Measurements from ENCODE around the gene STAMBPL1. TPM values are rescaled to one million over a fixed set of nuclear protein-coding genes. Genes with fewer than 3 reads are reported as not detected.

Gene STAMBPL1
- total RNA-seq, 1 donor from 2014 or later = 2.6 TPM

DNA sequence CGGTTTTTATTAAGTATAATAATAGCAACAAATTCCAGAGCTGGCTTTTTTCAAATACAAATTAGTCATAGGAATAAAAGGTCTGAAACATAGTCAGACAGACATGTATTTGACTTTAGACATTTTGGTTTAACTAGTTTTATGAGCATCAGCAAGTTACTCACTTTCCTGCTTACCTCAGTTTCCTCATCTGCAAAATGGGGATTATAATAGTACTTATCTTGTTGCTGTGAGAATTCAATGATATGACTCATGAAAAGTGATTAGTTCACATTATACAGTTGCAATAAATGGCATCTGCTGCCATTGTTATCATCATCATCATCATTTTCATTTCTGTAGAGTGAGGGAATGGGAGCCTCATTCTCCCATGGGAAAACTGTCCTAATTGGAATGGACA, 39.0 kb downstream of the STAMBPL1 start:
- DNase-seq (ENCODE audit: low read depth) = no peak
- TF ChIP-seq, protein P1, sequence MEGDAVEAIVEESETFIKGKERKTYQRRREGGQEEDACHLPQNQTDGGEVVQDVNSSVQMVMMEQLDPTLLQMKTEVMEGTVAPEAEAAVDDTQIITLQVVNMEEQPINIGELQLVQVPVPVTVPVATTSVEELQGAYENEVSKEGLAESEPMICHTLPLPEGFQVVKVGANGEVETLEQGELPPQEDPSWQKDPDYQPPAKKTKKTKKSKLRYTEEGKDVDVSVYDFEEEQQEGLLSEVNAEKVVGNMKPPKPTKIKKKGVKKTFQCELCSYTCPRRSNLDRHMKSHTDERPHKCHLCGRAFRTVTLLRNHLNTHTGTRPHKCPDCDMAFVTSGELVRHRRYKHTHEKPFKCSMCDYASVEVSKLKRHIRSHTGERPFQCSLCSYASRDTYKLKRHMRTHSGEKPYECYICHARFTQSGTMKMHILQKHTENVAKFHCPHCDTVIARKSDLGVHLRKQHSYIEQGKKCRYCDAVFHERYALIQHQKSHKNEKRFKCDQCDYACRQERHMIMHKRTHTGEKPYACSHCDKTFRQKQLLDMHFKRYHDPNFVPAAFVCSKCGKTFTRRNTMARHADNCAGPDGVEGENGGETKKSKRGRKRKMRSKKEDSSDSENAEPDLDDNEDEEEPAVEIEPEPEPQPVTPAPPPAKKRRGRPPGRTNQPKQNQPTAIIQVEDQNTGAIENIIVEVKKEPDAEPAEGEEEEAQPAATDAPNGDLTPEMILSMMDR (IDR thresholded peaks at IDR 0.05; ENCODE audit: insufficient read depth, low read length, severe bottlenecking) = no peak
- H3K36me3 ChIP-seq (ENCODE audit: control insufficient read depth, insufficient read depth, low read length) = no peaks in the 10 kb centered on the region
- H3K27me3 ChIP-seq (ENCODE audit: control insufficient read depth, insufficient read depth, low read length) = no peaks in the 10 kb centered on the region
- no peak overlapping the region for H3K4me3 ChIP-seq (ENCODE audit: low read depth, low read length)
- no peak for FAIRE-seq

DNA sequence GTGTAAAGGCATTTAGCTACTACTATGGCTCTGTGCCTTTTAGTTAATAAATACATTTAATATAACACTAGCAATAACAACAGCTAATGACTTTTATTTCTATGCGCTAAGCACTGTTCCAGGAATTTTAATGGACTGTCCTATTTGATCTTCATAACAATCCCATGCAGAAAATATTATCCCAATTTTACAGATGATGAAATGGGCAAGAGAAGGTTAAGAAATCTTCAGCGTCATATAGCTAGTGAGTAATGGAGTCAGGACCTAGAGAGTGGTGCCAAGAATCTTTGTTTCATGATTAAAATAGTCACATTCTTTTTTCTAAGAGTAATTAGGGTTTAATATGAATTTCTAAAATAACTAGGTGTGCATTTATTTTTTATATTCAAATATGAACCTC, 40.2 kb downstream of the STAMBPL1 start:
- Histone ChIP-seq H3K27me3 (ENCODE audit: control insufficient read depth, insufficient read depth, low read length) (no peaks in the 10 kb centered on the region), H3K4me3 (ENCODE audit: low read depth, low read length) (no peak overlapping the region), H3K36me3 (ENCODE audit: control insufficient read depth, insufficient read depth, low read length) (no peaks in the 10 kb centered on the region)
- DNase-seq (ENCODE audit: low read depth) = no peak
- no peak for FAIRE-seq
- TF ChIP-seq, protein P1 (IDR thresholded peaks at IDR 0.05; ENCODE audit: insufficient read depth, low read length, severe bottlenecking) = no peak

DNA sequence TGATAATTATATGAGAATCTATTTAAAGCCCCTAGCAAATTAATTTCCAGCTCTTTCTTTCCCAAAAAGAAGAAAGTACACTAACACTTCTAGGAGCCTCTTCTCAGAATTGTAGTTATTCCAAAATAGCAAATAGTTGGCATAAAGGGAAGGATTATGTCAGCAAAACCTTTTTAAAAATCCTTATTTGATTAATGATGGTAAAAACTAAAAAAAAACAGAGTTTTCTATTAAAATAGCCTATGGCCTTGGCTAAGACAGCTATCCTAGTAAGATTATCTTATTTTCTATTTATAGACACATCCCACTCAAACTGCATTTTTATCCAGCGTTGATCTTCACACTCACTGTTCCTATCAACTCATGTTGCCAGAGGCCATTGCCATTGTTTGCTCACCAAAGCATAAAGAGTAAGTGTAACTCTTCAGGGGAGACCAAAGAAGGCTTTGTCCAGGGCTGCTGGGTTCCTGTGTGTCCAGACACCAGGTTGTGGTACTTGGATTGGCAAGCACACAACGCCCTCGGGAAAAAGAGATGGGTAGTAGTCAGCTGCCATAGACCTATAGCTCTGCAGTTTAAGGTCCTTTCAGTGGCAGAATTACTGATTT, 41.0 kb downstream of the STAMBPL1 start:
- no peak for FAIRE-seq
- H3K27me3 ChIP-seq (ENCODE audit: control insufficient read depth, insufficient read depth, low read length) = no peaks in the 10 kb centered on the region
- no peak for DNase-seq (ENCODE audit: low read depth)
- H3K36me3 ChIP-seq (ENCODE audit: control insufficient read depth, insufficient read depth, low read length) = no peaks in the 10 kb centered on the region
- TF ChIP-seq, protein P1 (IDR thresholded peaks at IDR 0.05; ENCODE audit: insufficient read depth, low read length, severe bottlenecking) = no peak
- H3K4me3 ChIP-seq (ENCODE audit: low read depth, low read length) = no peak overlapping the region

DNA sequence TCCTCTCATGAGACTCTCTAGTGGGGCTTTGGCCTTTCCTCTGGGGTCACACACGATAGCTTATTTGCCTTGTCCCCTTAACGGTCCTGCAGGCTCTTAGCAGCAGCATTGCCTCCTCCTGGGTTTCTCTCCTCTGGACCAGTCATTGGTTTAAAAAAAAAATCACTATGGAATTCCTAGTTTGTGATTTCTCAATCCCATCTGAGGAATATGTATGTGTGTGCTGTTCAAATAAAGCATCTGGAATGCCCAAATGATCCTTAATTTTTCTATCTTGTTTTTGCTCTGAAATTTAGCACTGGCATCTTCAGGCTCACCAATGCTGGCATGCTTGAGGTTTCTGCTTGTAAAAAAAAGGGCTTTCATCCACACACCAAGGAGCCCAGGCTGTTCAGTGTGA, 42.0 kb downstream of the STAMBPL1 start:
- Histone ChIP-seq H3K4me3 (ENCODE audit: low read depth, low read length) (no peak overlapping the region), H3K36me3 (ENCODE audit: control insufficient read depth, insufficient read depth, low read length) (no peaks in the 10 kb centered on the region), H3K27me3 (ENCODE audit: control insufficient read depth, insufficient read depth, low read length) (no peaks in the 10 kb centered on the region)
- TF ChIP-seq, protein P1 (IDR thresholded peaks at IDR 0.05; ENCODE audit: insufficient read depth, low read length, severe bottlenecking) = no peak
- DNase-seq (ENCODE audit: low read depth) (no peak), FAIRE-seq (no peak)

DNA sequence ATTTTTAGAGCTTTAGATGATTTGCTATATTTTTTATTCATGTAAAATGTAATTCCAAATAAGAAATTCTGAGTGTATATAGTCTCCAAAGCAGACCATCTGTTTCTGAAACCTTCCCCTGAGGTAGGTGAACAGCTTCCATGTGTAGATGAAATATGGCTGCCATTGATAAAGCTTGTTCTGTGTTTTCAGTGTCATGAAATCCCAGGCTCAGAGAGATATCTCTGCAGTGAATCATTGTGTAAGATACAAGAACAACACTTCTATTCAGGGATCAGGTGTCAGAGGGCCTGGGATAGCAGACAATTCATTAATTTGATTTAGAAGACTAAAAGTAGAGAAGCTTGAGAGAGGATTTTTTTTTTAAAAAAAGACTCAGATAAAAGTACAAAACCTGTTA, 43.5 kb downstream of the STAMBPL1 start:
- Histone ChIP-seq H3K4me3 (ENCODE audit: low read depth, low read length) (no peak overlapping the region), H3K27me3 (ENCODE audit: control insufficient read depth, insufficient read depth, low read length) (no peaks in the 10 kb centered on the region), H3K36me3 (ENCODE audit: control insufficient read depth, insufficient read depth, low read length) (no peaks in the 10 kb centered on the region)
- FAIRE-seq = no peak
- TF ChIP-seq, protein P1 (IDR thresholded peaks at IDR 0.05; ENCODE audit: insufficient read depth, low read length, severe bottlenecking) = no peak
- no peak for DNase-seq (ENCODE audit: low read depth)

Data from bronchial epithelial cell (primary cell).